HCT116 (cell line): ENCODE measurements around the gene AR. TPM values are rescaled to one million over a fixed set of nuclear protein-coding genes. Genes with fewer than 3 reads are reported as not detected.

ENCODE experiments used
- ATAC-seq: fragments of 200-7000 bp; cut with Tn5 transposase; 2 replicates; pipeline ENCODE4 v1.9.1; 2020; ENCODE audit warnings: mild to moderate bottlenecking, moderate library complexity
- BruUV-seq: library from RNA; stranded (reverse); fragments of 400-500 nt; replicated peaks from 2 replicates; lab custom pipeline; 2021; lab: Mats Ljungman, UMichigan
- CTCF ChIA-PET: fragments of 300-600 bp; sonication (Branson Sonifier 250); formaldehyde crosslinking; loops from one replicate; lab custom pipeline; 2021; ENCODE audit warnings: antibody characterized with exemption; lab: Charles Lee
- POLR2A ChIA-PET: fragments of 300-600, 350-600 bp; sonication (Branson Sonifier 250); formaldehyde crosslinking; loops from one replicate; lab custom pipeline; 2021; ENCODE audit warnings: antibody characterized with exemption; lab: Charles Lee
- RAD21 ChIA-PET, 2 experiments: fragments of 300-600 bp; sonication (Branson Sonifier 250); formaldehyde crosslinking; loops; one replicate each; lab custom pipeline; 2023; ENCODE audit warnings: low total read pairs in 2 of 2; ENCODE audit not compliant: uncharacterized antibody in 2 of 2, unreplicated experiment in 2 of 2, low non-redundant PET in 1 of 2; lab: Charles Lee
- DNase-seq: peaks from one replicate; pipeline ENCODE4 v3.0.0-alpha.2; 2010; ENCODE audit warnings: low read depth, low spot score
- H2AFZ ChIP-seq: fragments of 200-600 bp; shearing (Covaris generic), sonication (generic); 2 replicates; pipeline ENCODE4 v1.6.1; 2017; ENCODE audit warnings: low read depth, mixed run types, mixed read lengths, antibody characterized with exemption, low read length; ENCODE audit not compliant: poor library complexity, severe bottlenecking
- H3K27ac ChIP-seq: 2 replicates; pipeline ENCODE4 v1.5.1; 2012; ENCODE audit warnings: low read depth, low read length
- H3K27me3 ChIP-seq: fragments of 200-600 bp; sonication (generic); 2 replicates; pipeline ENCODE4 v1.6.1; 2016; ENCODE audit warnings: mixed run types, low read length, mixed read lengths; ENCODE audit not compliant: insufficient read depth
- H3K36me3 ChIP-seq, 2 experiments: fragments of 200-500 bp in 1 of 2; fragments of 200-600 bp in 1 of 2; sonication (Bioruptor generic) in 1 of 2; sonication (generic) in 1 of 2; 2 replicates each; pipeline versions ENCODE4 v1.5.1 to v1.6.1; 2014 to 2016; ENCODE audit warnings: low read length in 2 of 2, inconsistent platforms in 1 of 2, mixed read lengths in 1 of 2, mixed run types in 1 of 2; ENCODE audit not compliant: insufficient read depth in 2 of 2, control insufficient read depth in 1 of 2
- H3K4me1 ChIP-seq, 2 experiments: fragments of 200-600 bp in 1 of 2; sonication (generic) in 1 of 2; 2 replicates each; pipeline versions ENCODE4 v1.5.1 to v1.6.1; 2012 to 2017; ENCODE audit warnings: low read length in 2 of 2, inconsistent platforms in 1 of 2, mild to moderate bottlenecking in 1 of 2, mixed read lengths in 1 of 2, mixed run types in 1 of 2, moderate library complexity in 1 of 2; ENCODE audit not compliant: insufficient read depth in 2 of 2, control insufficient read depth in 1 of 2
- H3K4me2 ChIP-seq: fragments of 200-600 bp; sonication (generic); 2 replicates; pipeline ENCODE4 v1.6.1; 2017; ENCODE audit warnings: mixed run types, low read length, mixed read lengths
- H3K4me3 ChIP-seq, 2 experiments: fragments of 200-600 bp in 1 of 2; sonication (generic) in 1 of 2; replicated peaks in 1 of 2; 2 replicates each; pipeline ENCODE4 v1.5.1; 2011 to 2016; ENCODE audit warnings: low read length in 2 of 2, control low read depth in 1 of 2, low read depth in 1 of 2, mild to moderate bottlenecking in 1 of 2, mixed read lengths in 1 of 2, mixed run types in 1 of 2
- H3K79me2 ChIP-seq: fragments of 200-600 bp; sonication (generic); 2 replicates; pipeline ENCODE4 v1.6.1; 2017; ENCODE audit warnings: mild to moderate bottlenecking, mixed run types, low read length, moderate library complexity, mixed read lengths; ENCODE audit not compliant: insufficient read depth
- H3K9ac ChIP-seq: fragments of 200-600 bp; sonication (generic); 2 replicates; pipeline ENCODE4 v1.6.1; 2016; ENCODE audit warnings: low read length, mixed read lengths
- H3K9me2 ChIP-seq: fragments of 200-600 bp; sonication (generic), shearing (Covaris generic); 2 replicates; pipeline ENCODE4 v1.6.1; 2017; ENCODE audit warnings: mixed run types, mild to moderate bottlenecking, moderate library complexity; ENCODE audit not compliant: insufficient read depth
- H3K9me3 ChIP-seq, 2 experiments: fragments of 200-500 bp in 1 of 2; fragments of 200-600 bp in 1 of 2; sonication (Bioruptor generic) in 1 of 2; sonication (generic) in 1 of 2; 2 replicates each; pipeline ENCODE4 v1.6.1; 2014 to 2017; ENCODE audit warnings: low read length in 2 of 2, mixed read lengths in 2 of 2, inconsistent platforms in 1 of 2, low read depth in 1 of 2, mild to moderate bottlenecking in 1 of 2, mixed run types in 1 of 2, moderate library complexity in 1 of 2; ENCODE audit not compliant: control insufficient read depth in 1 of 2, insufficient read depth in 1 of 2
- H4K20me1 ChIP-seq: fragments of 200-600 bp; sonication (generic), shearing (Covaris generic); 2 replicates; pipeline ENCODE4 v1.6.1; 2017; ENCODE audit warnings: mixed run types, mild to moderate bottlenecking, moderate library complexity; ENCODE audit not compliant: insufficient read depth
- CBX3 ChIP-seq: IDR thresholded peaks from 2 replicates; pipeline ENCODE4 v1.6.1; 2012; ENCODE audit warnings: low read depth
- CEBPB ChIP-seq: IDR thresholded peaks from 2 replicates; pipeline ENCODE4 v1.6.1; 2012; ENCODE audit warnings: low read depth
- CTCF ChIP-seq, 3 experiments: fragments of 200-600 bp in 1 of 3; sonication (generic) in 1 of 3; IDR thresholded peaks in 2 of 3; conservative IDR thresholded peaks in 1 of 3; 2 replicates each; pipeline ENCODE4 v1.5.1; 2012 to 2017; ENCODE audit warnings: low read depth in 2 of 3, low read length in 2 of 3, antibody characterized with exemption in 1 of 3, borderline replicate concordance in 1 of 3, control low read depth in 1 of 3, mild to moderate bottlenecking in 1 of 3, mixed read lengths in 1 of 3, mixed run types in 1 of 3, moderate library complexity in 1 of 3; ENCODE audit not compliant: insufficient read depth in 1 of 3
- EGR1 ChIP-seq: IDR thresholded peaks from 2 replicates; pipeline ENCODE4 v1.6.1; 2012; ENCODE audit warnings: low read depth
- ELF1 ChIP-seq: IDR thresholded peaks from 2 replicates; pipeline ENCODE4 v1.6.1; 2012; ENCODE audit warnings: low read depth, borderline replicate concordance
- JUND ChIP-seq: IDR thresholded peaks from 2 replicates; pipeline ENCODE4 v1.6.1; 2012
- MAX ChIP-seq: IDR thresholded peaks from 2 replicates; pipeline ENCODE4 v1.6.1; 2012
- POLR2AphosphoS5 ChIP-seq: IDR thresholded peaks from 2 replicates; pipeline ENCODE4 v1.6.1; 2011; ENCODE audit warnings: mild to moderate bottlenecking, low read depth, low read length, moderate library complexity
- RAD21 ChIP-seq: IDR thresholded peaks from 2 replicates; pipeline ENCODE4 v1.6.1; 2012; ENCODE audit warnings: low read depth, mild to moderate bottlenecking
- REST ChIP-seq: IDR thresholded peaks from 2 replicates; pipeline ENCODE4 v1.6.1; 2012; ENCODE audit warnings: low read depth
- SIN3A ChIP-seq: IDR thresholded peaks from 2 replicates; pipeline ENCODE4 v1.6.1; 2012; ENCODE audit warnings: low read depth
- ZFX ChIP-seq: fragments of 450-650 bp; IDR thresholded peaks from 2 replicates; pipeline ENCODE4 v1.6.1; 2017
- ZNF274 ChIP-seq: fragments of 200-500 bp; sonication (Bioruptor generic); IDR thresholded peaks from 2 replicates; pipeline ENCODE4 v1.6.1; 2014; ENCODE audit warnings: mild to moderate bottlenecking, low read depth, low read length, inconsistent platforms
- intact Hi-C: fragments of 100-400 bp; cut with micrococcal nuclease; formaldehyde crosslinking; loops from 2 replicates; pipeline ENCODE4 v1.10.0; 2022
- total RNA-seq: library from RNA; stranded (reverse); gene quantifications from one replicate; pipeline ENCODE4 v1.2.1, GENCODE V29; 2021; ENCODE audit not compliant: unreplicated experiment

AR gene
- total RNA-seq, 1 experiment from 2014 or later, result 0.02 TPM

GRCh38 chrX:67544281-67545035, 637 bp downstream of the AR start:
- RAD21 ChIA-PET, result no interaction called here
- Histone ChIP-seq H3K4me1 (no peaks in the 10 kb centered on the region), H4K20me1 (no peaks in the 10 kb centered on the region), H3K4me3 (no peak overlapping the region), H3K4me2 (no peak overlapping the region), H3K27ac (no peak overlapping the region), H3K27me3 (no peaks in the 10 kb centered on the region), H3K9me3 (no peaks in the 10 kb centered on the region), H3K36me3 (no peaks in the 10 kb centered on the region), H2AFZ (no peak overlapping the region), H3K9me2 (no peaks in the 10 kb centered on the region), H3K79me2 (no peaks in the 10 kb centered on the region), H3K9ac (no peak overlapping the region)
- CTCF ChIA-PET, result no interaction called here
- ATAC-seq (no peak), DNase-seq (no peak)
- no TSS peak for BruUV-seq
- POLR2A ChIA-PET, result no interaction called here
- TF ChIP-seq RAD21 (no peak), ZFX (no peak), CTCF (IDR thresholded peaks at IDR 0.05 in 2 of 3, conservative IDR thresholded peaks at IDR 0.05 in 1 of 3; ENCODE audit: borderline replicate concordance in 1 of 3, insufficient read depth in 1 of 3, low read depth in 2 of 3, low read length in 2 of 3) (no peak), SIN3A (no peak), EGR1 (no peak), JUND (no peak), MAX (no peak), CBX3 (no peak), ELF1 (no peak), CEBPB (no peak), REST (no peak), ZNF274 (no peak), POLR2AphosphoS5 (no peak)
- intact Hi-C loops, result no loop called here
